Right kidney (tissue), 1 donor: ENCODE results near the gene TSEN54.

ENCODE experiments used
- DNase-seq: peaks from one replicate; pipeline ENCODE4 v3.0.0-alpha.2; 2016

TSEN54 gene

GRCh38 chr17:75564195-75564594, 47.9 kb downstream of the TSEN54 start:
- DNase-seq, result no peak

- no peak for DNase-seq
Measured at GRCh38 chr17:75565066-75565465, 48.7 kb downstream of the TSEN54 start.

GRCh38 chr17:75565618-75566017, 49.3 kb downstream of the TSEN54 start:
- DNase-seq, result no peak

- no peak for DNase-seq
Measured at GRCh38 chr17:75566416-75566815, 50.1 kb downstream of the TSEN54 start.

GRCh38 chr17:75566834-75567233, 50.5 kb downstream of the TSEN54 start:
- no peak for DNase-seq

GRCh38 chr17:75568412-75569255, 52.3 kb downstream of the TSEN54 start:
- no peak for DNase-seq

GRCh38 chr17:75570034-75570676, 53.8 kb downstream of the TSEN54 start:
- DNase-seq, result no peak

- no peak for DNase-seq
Measured at GRCh38 chr17:75570772-75571171, 54.4 kb downstream of the TSEN54 start.

GRCh38 chr17:75571197-75571884, 55.0 kb downstream of the TSEN54 start:
- DNase-seq, result no peak

GRCh38 chr17:75571885-75572215, 55.5 kb downstream of the TSEN54 start:
- no peak for DNase-seq

- no peak for DNase-seq
Measured at GRCh38 chr17:75572713-75573539, 56.6 kb downstream of the TSEN54 start.

- no peak for DNase-seq
Measured at GRCh38 chr17:75573540-75573957, 57.2 kb downstream of the TSEN54 start.

- DNase-seq, result no peak
Measured at GRCh38 chr17:75573994-75574393, 57.7 kb downstream of the TSEN54 start.
